Hematopoietic multipotent progenitor cell treated with erythropoietin and hydrocortisone succinate and interleukin-3 and kit ligand, for 15 days (in vitro differentiated cells): ENCODE measurements around the gene GRK5.

Source experiments
- DNase-seq: peaks from one replicate; pipeline ENCODE4 v3.0.0-alpha.2; 2015; ENCODE audit warnings: low spot score

Gene GRK5

GRCh38 chr10:119297207-119297968 is 90.0 kb downstream of the GRK5 start:
- DNase-seq = no peak

GRCh38 chr10:119298810-119299209 is 91.4 kb downstream of the GRK5 start:
- DNase-seq = no peak

DNA sequence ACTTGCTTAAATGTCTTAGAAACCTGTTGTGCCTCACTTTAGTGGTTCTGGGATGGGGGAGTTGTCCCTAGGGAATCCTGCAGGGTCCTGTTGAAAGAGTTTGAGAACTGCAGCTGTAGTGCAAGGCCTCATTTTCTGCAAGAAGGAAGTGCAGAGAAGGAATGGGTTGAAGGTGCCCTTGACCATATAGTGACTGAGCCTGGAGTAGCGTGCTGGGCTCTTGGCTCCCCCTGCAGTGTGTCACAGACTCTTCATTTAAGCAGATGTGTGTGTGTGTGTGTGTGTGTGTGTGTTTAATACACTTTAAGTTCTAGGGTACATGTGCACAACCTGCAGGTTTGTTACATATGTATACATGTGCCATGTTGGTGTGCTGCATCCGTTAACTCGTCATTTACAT is 92.2 kb downstream of the GRK5 start:
- no peak for DNase-seq

DNA sequence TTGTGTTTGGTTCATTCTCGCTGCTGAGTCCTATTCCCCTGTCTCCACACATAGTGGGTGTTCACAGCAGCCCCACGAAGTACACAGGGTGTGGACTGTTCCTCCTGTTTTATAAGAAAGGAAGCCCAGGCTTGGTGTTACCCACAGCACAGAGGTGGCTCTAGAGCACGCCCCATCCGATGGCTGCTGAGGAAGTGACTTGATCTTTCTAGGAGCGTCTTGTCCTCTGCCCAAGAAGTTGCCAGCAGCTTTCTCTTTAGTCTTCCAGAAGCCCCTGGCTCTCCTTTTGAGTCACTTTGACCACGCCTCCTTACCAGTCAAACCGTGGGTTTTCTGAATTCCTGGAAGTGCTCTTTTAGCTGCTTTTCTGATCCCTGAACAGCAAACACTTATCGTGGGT is 94.0 kb downstream of the GRK5 start:
- DNase-seq = no peak

DNA sequence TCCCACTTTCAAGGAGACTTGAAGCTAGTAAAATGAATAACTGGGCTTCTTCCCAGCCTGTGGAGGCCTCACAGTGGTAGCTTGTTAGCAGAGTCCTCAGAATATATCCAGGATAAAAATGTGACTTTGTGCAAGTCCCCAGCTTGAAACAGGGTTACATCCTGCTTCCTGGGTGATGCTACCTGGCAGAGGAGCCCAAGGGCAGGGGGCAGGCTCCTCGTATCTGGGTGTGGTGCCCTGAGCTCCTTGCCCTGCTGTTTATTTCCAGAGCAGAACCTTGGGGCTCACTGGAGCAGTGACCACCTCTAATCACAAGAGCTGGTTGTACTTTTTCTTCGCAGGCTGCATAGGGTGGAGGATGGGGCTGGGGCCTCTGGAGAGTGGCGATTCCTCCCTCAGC is 94.8 kb downstream of the GRK5 start:
- no peak for DNase-seq

DNA sequence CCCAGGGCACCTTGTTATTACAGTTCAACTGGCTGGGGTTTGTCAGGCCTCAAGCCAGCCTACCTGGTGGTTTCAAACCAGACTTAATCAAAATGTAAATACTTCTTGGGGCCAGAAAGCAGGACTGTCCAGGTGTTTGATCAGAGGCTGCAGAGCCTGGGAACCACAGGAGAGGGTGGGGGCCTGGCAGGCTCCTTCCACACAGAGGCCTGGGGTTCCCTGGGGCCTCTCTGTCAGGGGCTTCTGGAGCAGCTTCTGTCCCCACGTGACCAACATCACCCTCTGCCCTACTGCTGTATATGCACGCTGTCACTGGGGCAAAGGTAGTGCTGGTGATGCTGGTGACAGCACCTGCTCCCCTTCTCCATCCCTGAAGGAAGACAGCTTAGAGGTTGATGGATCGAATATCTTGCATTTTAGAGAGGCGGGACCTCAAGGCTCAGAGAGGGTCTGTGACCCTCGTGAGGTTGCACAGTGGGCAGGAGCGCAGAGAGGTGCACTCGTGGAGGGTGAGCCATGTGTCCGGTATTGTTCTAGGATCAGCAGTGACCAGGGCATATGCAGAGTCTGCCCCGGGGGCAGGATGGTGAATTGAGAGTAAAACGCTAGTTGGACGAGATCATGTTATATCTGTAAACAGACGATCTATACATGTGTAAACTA is 95.4 kb downstream of the GRK5 start:
- no peak for DNase-seq

DNA sequence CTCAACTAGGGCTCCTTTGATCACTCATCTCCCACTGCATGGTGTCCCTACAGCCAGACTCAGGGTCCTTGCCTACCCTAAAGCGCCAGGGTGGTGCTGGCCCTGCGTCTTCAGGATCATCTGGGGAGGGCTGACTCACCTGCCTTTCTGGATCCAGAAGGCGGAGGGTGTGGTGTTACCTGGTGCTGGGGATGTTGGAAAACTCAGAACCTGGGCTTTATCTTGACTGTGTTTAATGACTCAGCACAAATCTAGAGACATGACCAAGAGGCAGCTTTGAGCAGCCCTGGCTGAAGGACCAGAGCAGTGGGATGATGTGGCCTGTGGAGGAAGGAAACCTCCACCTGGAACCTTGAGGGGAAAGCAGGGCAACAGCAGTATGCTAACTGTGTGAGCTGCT is 96.5 kb downstream of the GRK5 start:
- DNase-seq = no peak

DNA sequence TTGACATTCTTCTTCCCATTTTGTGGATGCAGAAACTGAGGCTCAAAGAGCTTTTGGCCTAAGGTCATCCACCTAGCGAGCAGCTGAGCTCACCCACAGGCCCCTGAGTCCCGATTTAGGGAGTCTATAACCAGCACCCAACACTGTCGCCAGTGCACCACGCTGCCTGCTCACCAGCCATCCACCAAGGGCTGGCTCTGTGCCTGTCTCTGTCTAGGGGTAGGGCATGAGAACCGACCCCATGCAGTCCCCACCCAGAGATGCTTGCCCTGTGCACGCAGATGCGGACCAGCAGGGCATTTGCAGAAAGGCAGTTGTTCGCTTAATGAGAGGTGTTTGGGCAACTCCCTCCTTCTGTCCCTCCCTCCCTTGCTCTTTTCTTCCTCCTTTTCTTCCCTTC is 97.2 kb downstream of the GRK5 start:
- no peak for DNase-seq

DNA sequence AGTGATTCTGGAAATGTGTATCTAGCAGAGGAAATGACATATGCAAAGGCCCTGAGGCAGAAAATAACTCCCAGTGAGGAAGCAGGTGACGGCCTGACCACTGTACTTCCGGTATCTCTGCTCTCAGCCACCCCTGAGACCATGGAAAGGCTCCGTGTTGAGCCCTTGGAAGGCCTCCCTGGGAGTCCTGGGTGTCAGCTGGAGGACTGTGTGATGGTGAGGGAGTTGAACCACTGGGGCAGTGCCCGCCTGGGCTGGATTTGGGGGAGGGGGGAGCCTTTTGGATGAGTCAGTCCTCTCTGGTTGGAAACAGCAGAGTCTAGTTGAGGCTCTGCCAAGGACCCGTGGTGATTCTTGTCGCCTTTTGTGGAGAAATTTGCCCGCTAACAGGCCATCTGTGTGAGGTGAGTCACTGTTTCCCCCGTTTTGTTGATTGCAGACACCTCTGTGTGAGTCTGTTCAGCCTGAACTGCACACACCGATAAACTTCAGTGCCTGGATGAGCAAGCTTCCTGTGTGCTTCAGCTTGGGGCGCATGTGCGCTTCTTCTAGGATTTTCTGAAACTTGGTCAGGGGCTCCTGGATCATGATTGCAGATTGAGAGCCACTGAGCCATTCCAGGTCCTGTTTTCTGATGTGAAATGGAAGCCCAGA is 98.6 kb downstream of the GRK5 start:
- peak; percentile 15 for DNase-seq

GRCh38 chr10:119306514-119306951 is 99.2 kb downstream of the GRK5 start:
- no peak for DNase-seq

DNA sequence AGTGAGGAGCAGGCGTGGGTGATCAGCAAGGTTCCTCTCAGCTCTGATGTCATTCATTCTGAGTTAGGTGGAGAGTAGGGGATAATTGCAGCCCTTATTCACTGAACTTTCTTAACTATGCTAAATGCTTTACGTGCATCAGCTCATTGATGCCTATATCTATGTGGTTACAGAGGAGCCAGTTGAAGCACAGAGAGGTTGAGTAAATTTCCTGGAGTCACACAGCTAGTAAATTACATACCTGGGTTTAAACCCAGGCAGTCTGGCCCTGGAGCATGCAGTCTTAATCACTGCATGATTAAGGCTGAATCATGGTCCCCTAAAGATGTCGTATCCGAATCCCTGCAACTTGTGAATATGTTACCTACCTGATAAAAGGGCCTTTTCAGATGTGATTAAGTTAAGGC is 99.6 kb downstream of the GRK5 start:
- DNase-seq = no peak

- no peak for DNase-seq
Observed at GRCh38 chr10:119308089-119308488, 100.7 kb downstream of the GRK5 start.

- DNase-seq = no peak
Observed at GRCh38 chr10:119308551-119309422, 101.4 kb downstream of the GRK5 start.

GRCh38 chr10:119309423-119309770 is 102.0 kb downstream of the GRK5 start:
- no peak for DNase-seq

GRCh38 chr10:119310806-119311205 is 103.4 kb downstream of the GRK5 start:
- no peak for DNase-seq

DNA sequence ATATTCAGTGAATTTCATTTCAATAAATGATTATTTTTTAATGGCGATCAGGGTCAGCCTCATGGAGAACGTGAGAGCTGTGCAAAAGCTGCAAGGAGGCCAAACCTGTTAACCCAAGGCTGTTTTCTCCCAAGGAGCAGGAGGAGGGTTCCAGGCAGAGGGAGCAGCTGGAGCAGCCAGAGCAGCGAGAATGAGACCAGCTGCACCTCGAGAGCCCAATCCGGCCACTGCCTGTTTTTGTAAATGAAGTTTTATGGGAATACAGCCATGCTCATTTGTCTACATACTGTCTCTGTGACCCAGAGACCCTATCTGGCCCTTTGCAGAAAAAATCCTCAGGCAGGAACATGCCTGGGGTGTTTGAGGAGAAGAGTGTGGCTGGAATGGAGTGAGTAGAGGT is 104.9 kb downstream of the GRK5 start:
- no peak for DNase-seq

DNA sequence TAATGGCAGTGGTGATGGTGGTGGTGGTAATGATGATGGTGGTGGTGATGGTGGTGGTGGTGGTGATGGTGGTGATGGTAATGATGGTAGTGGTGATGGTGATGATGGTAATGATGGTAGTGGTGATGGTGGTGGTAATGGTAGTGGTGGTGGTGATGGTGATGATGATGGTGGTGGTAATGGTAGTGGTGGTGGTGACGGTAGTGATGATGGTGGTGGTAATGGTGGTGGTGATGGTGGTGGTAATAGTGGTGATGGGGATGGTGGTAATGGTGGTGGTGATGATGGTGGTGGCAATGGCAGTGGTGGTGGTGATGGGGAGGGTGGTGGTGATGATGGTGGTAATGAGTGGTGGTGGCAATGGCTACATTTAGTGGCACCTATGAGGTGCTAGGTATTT is 105.7 kb downstream of the GRK5 start:
- no peak for DNase-seq

DNA sequence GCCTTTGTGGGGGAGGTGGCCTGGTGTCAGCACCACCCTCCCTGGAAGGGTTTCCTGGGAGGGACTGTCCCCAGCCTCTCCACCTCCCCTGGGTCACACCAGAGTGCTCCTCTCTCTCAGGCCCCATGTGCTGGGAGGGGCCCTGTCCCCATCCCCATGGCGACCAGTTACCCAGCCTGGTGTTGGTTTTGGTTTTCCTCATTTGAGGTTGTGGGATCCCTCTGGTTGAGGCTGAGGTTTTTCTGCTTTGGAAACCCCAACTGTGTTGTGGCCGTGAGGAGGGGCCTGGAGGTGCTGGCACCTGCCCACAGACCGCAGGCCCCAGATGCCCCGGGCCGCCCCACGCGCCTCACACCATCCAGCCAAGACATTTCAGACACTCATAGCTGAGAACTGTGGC is 106.3 kb downstream of the GRK5 start:
- DNase-seq = no peak

- DNase-seq = no peak
Observed at GRCh38 chr10:119314061-119314460, 106.7 kb downstream of the GRK5 start.

- no peak for DNase-seq
Observed at GRCh38 chr10:119314486-119314885, 107.1 kb downstream of the GRK5 start.

DNA sequence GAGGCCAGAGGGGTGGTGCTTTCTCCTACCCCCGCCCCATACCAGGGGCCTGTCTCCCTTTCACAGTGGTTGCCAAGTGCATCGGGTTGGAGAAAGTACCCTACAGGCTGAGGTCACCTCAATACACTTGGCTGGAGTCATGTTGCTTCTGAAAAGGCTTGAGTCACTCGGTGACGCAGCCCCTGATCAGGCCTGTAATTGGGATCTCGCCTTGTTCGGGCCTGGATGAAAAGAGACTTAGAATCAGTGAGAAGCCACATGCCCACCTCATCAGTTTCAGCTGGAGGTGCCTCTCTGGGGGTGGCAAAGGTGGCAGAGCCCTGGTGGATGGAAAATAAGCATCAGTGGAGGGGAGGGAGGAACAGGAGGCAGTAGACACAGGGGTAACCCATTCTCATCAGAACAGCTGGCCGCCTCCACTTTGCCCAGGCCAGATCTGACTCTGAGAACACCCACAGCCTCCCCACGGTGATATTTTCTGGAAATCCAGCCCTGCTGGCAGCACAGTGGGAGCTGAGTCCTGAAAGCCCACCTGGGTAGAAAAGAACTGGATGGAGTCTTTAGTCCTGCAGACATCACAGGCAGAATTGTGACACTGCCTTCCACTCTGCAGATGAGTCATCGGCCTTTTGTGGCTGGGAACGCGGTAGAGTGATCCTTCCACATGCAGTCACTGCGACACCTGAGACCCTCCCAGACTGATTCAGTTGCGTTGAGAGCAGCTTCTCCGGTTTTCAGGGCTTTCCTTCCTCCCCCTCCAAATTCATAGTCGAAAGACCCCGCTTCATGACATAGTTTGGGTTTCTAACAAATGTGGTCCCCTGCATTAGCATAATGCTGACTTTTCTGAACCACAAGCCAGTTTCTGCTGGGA is 108.0 kb downstream of the GRK5 start:
- no peak for DNase-seq

DNA sequence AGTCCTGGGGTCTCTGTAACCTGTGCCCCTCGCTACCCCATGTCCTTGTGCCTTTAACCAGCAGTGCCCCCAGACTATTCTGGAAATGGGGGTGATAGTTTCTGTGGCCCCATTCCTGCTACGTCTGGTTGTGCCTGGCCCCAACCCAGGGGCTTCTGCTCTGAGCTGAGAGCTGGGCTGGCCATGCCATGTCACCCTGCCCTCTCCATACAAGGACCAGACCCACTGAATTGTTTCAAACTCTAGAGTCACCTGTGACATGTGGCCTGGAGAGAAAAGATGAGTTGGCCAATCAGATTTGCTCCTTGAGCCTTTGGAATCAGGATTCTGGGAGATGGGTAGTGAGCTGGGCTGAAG is 108.6 kb downstream of the GRK5 start:
- no peak for DNase-seq
